ENCODE data around the gene ACSS2. TPM values are rescaled to one million over a fixed set of nuclear protein-coding genes. Genes with fewer than 3 reads are reported as not detected.

Gene ACSS2
- total and polyA plus RNA-seq, 8 donors = 50.4 to 152 (median 58.7) TPM

GRCh38 chr20:34952671-34953070 is 76.3 kb downstream of the ACSS2 start:
- H3K4me3 ChIP-seq = no peak overlapping the region
- TF ChIP-seq, protein P1, sequence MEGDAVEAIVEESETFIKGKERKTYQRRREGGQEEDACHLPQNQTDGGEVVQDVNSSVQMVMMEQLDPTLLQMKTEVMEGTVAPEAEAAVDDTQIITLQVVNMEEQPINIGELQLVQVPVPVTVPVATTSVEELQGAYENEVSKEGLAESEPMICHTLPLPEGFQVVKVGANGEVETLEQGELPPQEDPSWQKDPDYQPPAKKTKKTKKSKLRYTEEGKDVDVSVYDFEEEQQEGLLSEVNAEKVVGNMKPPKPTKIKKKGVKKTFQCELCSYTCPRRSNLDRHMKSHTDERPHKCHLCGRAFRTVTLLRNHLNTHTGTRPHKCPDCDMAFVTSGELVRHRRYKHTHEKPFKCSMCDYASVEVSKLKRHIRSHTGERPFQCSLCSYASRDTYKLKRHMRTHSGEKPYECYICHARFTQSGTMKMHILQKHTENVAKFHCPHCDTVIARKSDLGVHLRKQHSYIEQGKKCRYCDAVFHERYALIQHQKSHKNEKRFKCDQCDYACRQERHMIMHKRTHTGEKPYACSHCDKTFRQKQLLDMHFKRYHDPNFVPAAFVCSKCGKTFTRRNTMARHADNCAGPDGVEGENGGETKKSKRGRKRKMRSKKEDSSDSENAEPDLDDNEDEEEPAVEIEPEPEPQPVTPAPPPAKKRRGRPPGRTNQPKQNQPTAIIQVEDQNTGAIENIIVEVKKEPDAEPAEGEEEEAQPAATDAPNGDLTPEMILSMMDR (IDR thresholded peaks at IDR 0.05) = no peak
- H3K4me1 ChIP-seq = peaks cover 5 to 21% of the 10 kb centered on the region in 2 donors
- H3K9me3 ChIP-seq = no peaks in the 10 kb centered on the region
- H3K36me3 ChIP-seq = peaks cover 0 to 28% of the 10 kb centered on the region in 2 donors
- intact Hi-C loops (cut with DNase I) = no loop called here
- no peaks in the 10 kb centered on the region for H3K27me3 ChIP-seq
- ATAC-seq = no peak
- DNase-seq = no peak
- no peak overlapping the region for H3K27ac ChIP-seq

GRCh38 chr20:34953960-34954359 is 77.5 kb downstream of the ACSS2 start:
- H3K9me3 ChIP-seq = no peaks in the 10 kb centered on the region
- H3K4me1 ChIP-seq = peaks cover 5 to 21% of the 10 kb centered on the region in 2 donors
- ATAC-seq = no peak
- intact Hi-C loops (cut with DNase I) = no loop called here
- H3K36me3 ChIP-seq = peaks cover 0 to 28% of the 10 kb centered on the region in 2 donors
- DNase-seq = no peak
- no peak overlapping the region for H3K4me3 ChIP-seq
- no peak overlapping the region for H3K27ac ChIP-seq
- TF ChIP-seq, protein P1 (IDR thresholded peaks at IDR 0.05) = no peak
- H3K27me3 ChIP-seq = no peaks in the 10 kb centered on the region

DNA sequence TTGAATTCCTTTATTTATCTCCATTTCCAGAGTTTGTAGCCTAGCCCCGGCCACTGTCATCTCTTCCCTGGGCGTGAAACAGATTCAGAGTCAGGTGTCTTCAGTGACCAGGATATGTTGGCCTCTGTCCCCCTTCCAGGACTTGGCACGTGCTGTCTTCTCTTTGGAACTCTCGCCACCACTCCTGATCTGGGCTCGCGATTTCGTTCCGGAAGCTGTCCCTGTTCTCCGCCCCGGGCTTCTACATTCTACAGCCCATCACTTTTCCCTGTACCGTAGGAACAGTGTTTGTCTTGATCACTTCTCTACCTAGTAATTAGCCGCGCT is 78.5 kb downstream of the ACSS2 start:
- ATAC-seq = peak; percentile 14
- no peaks in the 10 kb centered on the region for H3K27me3 ChIP-seq

GRCh38 chr20:34955231-34956040 is 79.0 kb downstream of the ACSS2 start, which contains the start of the genes GSS and MYH7B:
Gene GSS (minus strand): TSS chr20:34955806. CDS start chr20:34951852, 3,954 bp downstream.
Gene MYH7B (plus strand): TSS chr20:34955868. CDS start chr20:34978006, 22,138 bp downstream.
- peaks cover 5 to 21% of the 10 kb centered on the region in 2 donors for H3K4me1 ChIP-seq
- peak; percentile 98 for ATAC-seq
- intact Hi-C loops (cut with DNase I) = loop anchor here in 1 of 2 donors (2.0 kb wide), 1 partner anchor 81 kb away; no protein-coding TSS in a partner anchor

More for the DNA sequence above, 78.5 kb downstream of the ACSS2 start:
- Histone ChIP-seq H3K36me3 (peaks cover 0 to 21% of the 10 kb centered on the region in 2 donors), H3K9me3 (no peaks in the 10 kb centered on the region), H3K27ac (peak overlapping the region; percentile 89 to 92), H3K4me3 (peak overlapping the region; percentile 65 to 77), H3K4me1 (peaks cover 5 to 21% of the 10 kb centered on the region in 2 donors)
- TF ChIP-seq, protein P1 (IDR thresholded peaks at IDR 0.05) = no peak
- intact Hi-C loops (cut with DNase I) = no loop called here
- peak in 1 of 4 donors; percentile 33 for DNase-seq

More at GRCh38 chr20:34955231-34956040, 79.0 kb downstream of the ACSS2 start, which contains the start of the genes GSS and MYH7B:
- Histone ChIP-seq H3K27ac (peak within 1 kb of the TSS; percentile 89 to 92), H3K36me3 (peaks cover 0 to 15% of the 10 kb centered on the region in 2 donors), H3K9me3 (no peaks in the 10 kb centered on the region), H3K4me3 (peak within 1 kb of the TSS; percentile 65 to 77), H3K27me3 (no peaks in the 10 kb centered on the region)
- peak; percentile 97 to 100 (median 98) for DNase-seq
- TF ChIP-seq, protein P1 (IDR thresholded peaks at IDR 0.05) = peak in 1 of 2 donors; percentile 39

Measured in left lung (tissue), 10 donors.